GM19238 (cell line): ENCODE data around the gene FREM2.

ENCODE experiments used
- DNase-seq: peaks from one replicate; pipeline ENCODE4 v3.0.0; 2011; ENCODE audit warnings: low spot score; ENCODE audit not compliant: insufficient read length

The FREM2 gene

DNA sequence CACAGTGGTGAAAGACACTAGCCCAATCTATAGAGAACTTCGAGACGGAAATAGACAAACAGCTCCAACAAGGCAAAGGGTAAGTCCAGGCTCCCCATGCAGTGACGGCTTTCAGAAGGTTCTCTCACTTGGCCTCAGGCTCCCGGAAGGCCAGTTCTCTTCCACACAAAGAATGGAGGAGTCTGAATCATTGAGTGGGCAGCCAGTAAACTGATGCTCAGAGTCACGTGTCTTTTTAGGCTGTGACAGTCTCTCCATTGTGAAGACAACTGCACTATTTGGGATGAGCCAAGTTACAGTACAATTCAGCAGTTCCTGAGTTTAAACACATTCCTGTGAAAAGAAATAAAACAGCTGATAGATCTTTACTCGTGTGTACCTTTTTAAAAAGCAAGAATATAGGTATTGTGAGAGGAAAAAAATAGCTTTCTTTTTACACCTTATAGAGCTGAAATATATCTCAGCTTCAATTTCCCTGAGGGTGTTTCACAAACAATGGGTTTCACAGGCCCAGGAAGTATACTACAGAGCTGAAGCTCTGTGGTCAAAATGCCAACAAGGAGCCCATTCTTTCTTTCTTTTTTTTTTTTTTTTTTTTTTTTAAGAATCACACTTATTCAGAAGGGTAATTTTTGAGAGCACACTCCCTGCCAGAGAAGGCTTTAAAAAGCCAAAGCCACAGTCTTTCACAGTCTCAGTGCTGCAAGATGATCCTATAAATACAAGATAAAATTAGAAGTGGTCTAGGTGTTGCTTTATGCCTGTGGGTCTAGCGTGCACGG is 135.1 kb downstream of the FREM2 start:
- no peak for DNase-seq

DNA sequence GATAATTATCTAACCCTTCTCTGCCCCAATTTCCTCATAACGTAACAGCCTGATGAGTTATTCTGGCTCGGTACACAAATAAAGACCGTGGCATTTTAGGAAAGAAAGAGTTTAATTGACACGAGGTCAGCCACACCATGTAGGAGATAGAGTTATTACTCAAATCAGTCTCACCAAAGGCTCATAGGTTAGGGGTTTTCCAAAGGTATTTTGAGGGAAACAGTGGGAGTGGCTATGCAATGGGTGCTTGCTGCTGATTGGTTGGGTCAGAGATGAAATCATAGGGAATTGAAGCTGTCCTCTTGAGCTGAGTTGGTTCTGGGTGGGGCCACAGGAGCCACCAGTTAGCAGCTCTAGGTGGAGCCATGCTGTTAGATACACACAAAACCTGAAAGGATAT is 137.5 kb downstream of the FREM2 start:
- no peak for DNase-seq

DNA sequence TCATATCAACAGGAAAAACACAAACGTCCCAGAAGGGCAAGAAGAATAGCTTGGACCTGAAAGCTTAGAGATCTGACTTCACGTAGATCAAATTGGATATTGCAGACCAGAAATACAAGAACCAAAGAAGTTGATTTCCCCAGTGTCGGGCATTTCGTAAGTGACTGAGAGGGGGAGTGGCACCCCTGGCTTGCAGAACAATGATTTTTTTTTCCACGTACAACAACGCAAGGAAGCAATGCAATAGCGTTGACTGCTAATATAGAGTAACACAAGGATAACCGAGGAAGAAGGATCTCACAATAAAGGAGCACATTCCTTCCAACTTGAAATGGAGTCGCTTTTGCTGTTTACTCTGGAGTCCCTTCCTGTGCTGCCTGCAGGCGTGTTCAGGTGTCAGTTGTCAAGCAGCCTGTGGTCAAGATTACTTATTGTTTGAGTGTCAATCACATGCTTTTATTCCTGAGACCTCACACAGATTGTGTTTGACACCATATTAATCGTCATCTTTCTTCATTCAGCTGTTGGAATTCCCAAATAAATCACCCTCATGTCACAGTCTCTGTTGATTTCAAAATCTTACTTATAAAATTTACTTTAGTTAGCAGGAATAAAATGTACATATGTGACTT is 139.4 kb downstream of the FREM2 start:
- no peak for DNase-seq

DNA sequence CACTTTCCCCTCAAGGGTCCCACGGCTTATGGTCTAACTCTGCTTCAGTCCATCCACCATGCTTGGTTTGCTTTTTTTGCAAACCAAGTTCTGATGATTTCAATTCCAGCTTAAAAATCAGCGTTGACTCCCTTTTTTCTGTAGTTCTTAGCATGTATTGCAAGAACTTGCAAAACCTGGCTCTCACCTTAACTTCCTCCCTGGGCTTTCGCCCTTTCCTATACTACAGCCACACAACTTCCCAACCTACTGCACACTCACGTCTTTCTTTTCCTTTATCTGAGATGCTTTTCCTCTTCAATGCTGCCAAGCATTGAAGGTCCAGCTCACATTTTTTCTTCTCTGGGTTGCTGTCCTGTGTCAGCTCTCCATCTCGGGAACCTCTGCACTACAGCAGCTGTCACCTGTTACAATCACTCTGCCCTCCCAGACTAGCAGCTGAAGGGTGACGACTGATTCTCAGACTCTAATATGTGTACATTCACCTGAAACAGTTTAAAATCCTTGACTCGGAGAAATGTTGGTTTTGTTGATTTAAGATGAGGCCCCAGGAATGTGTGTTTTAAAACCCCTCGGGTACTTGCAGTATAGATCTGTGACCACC is 143.7 kb downstream of the FREM2 start:
- DNase-seq = no peak

DNA sequence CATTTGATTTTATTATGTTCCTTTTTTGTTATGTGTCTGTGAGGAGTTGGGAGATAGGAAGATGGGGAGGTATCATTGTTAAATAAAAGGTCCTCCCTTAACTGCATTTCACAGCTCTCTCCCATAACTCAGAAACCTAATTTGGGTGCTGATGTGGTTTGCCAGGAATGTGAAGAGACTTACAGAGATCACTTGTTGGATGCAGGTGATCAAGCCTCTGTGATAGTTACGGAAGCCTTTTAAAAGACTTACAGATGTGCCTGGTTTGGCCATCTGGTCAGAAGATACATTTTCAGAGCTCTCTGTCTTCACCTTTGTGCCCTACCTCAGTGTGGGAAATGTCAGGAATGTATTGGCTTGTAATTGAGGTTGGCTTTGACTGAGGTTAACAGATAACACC is 157.7 kb downstream of the FREM2 start:
- no peak for DNase-seq

DNA sequence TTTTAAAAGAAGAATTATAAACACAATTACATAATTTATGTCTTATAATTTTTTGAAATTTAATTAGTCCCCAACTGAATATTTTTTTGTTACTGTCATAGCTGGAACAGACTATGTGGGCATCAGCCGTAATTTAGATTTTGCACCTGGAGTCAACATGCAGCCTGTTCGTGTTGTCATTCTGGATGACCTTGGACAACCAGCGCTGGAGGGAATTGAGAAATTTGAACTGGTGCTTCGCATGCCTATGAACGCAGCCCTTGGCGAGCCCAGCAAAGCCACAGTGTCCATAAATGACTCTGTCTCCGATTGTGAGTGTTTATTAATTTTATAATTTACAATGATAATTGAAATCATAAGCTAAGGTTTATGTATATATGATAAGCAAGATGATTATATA is 161.5 kb downstream of the FREM2 start:
- no peak for DNase-seq

DNA sequence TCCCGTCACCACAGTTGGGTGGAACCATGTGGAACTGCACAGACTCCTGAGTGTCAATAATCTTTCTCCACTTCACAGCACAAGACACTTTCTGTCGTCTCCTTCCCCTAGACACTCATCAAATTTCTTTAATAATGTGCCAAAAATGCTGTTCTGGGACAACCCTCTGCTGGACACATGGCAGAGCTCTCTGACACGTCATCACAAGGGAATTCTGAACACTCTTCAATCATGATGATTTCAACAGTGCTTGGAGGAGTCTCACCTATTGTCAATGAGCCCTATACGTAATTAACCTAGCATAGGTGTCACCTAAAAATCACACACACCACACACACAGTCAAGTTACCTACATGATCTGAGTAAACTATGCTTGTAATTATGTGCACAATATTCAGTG is 162.4 kb downstream of the FREM2 start:
- no peak for DNase-seq

DNA sequence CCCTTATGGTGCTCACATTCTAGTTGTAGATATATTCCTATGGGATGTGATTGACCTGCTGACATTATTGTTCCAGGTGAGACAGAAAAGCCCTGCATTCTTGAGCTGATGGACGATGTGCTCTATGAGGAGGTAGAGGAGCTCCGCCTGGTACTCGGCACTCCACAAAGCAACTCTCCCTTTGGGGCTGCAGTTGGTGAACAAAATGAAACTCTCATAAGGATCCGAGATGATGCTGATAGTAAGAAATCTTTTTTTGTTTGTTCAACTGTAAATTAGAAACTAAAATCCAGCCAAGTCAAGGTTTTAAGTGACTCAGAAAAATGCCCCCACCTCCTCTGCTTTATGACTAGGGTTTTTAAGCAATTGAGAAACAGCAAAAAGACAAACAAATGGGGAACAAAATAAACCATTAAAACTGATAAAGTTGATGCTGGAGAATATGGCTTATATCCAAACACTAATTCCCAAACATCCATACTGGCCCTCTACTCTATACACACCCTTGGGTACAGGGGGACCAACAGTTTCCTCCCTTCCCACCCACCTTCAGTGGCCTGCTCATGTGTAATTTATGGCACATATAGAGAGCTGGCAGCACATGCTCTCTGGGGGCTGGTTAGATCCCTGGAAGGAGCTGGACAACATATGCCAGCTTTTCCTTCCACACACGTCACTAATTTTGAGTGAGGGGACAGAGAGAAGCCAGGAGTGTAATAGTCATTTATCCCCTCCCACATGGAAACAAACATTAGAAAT is 164.2 kb downstream of the FREM2 start:
- DNase-seq = no peak

DNA sequence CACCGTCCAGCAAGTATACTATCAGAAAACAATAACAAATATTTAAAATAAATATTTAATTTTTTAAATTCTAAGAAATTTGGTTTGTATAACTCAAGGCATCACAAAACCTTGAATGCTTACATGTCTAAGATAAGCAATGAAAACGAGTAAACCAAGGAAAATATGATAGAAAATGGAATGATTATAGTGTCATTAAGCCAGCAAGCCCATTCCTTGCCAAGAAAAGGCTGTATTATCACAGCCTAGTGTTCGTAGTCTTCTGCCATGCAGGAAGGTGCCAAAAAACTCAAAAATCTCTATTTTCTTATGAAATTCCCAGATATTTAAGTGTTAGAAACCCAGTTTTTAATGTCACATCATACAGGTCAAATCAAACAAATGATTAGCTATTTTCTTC is 167.3 kb downstream of the FREM2 start:
- DNase-seq = no peak

DNA sequence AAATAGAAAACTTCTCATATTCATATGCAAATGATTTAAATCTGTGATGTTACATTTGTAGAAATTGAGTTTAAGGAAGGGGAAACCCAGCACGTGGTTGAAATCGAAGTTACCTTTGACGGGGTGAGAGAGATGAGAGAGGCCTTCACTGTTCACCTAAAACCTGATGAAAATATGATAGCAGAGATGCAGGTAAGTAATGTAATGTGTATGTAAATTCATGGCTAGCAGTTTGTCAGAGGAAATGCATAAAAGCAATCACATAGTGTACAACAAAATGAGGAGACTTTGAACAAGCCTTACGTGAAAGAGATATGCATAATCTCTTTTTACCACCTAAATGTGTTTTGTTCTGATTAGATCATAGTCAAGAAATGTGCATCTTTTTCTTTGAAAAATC is 169.2 kb downstream of the FREM2 start:
- no peak for DNase-seq

DNA sequence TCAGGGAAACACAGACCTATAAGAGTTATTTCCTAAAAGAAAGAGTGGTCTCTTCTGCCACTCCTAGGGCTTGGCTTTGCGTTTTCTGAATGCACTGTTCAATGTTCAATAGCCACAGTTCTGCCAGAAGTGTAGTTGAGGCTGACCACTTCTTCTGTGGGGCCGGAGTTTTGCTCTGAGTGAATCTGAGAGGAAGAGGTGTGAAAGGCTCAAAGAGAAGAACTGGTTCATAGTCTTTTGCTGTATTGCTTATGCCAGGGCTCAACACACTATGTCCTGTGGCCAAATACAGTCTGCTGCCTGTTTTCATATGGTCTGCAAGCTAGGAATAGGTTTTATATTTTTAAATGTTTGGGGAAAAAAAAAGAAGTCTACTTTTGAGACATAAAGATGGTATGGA is 175.6 kb downstream of the FREM2 start:
- DNase-seq = no peak

DNA sequence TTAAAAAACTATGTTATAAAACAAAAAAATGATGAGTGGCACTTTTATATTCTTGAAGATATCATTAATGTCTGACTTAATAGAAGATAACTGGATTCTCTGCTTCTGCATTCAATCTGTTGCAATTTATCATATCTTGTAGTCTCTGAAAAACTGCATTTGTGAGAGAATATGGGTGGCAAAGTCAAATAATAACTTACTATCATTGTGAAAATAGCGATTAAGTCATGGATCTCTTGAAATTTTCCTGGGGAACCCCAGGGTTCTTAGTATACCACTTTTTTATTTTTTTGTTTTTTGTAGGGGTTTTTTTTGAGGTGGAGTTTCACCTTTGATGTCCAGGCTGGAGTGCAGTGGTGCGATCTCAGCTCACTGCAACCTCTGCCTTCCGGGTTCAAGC is 176.7 kb downstream of the FREM2 start:
- no peak for DNase-seq

DNA sequence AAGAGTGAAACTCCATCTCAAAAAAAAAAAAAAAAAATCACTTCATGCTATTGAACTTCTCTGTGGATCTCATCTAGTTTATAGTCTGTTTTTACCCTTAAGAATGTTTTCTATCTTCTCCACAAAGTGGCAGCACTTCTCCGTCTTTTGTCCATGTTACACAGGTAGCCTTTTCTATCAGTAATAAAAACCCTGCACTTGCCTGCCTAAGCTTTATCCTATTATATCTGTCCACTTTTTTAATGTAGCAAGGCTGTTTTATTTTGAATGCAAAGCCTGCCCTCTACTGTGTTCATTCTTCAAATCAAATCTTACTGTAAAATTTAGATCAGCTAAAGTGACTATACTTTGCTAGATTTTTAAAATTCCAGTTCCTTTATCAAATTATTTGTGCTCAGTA is 179.8 kb downstream of the FREM2 start:
- no peak for DNase-seq

DNA sequence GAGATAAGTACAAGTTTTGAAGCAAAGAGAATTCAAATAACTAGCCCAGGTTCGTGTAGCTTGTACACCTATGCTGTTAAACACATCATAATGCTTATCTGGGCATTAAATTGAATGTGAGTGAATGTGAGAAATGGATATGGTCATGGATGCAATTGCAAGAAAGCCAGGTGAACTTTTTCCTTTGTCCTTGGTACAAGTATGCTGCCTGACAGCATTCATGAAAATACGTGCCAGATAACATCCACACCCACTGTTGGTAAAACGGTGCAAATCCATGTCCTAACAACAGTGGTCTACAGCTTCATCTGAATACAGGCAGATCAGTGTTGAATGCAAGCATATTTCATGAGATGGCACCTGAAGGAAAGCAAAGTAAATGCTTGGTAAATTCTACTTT is 181.5 kb downstream of the FREM2 start:
- DNase-seq = no peak

DNA sequence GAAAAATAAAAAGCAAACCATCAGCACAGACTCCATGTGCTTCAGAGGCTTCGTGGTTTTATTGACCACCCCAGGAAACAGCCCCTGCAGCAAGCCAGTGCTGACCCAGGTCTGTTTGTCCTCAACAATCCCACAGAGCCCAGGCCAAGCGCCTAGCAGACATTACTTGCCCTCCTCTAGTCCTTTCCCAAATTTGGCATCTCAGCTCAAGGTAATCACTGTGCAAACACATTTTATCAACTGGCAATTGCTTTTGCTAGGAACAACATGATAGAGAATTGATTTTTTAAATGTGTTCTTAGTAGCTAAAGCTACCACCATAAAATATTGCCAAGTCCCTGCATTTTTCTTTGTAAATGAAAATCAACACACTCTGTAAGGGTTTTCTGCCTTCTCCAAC is 182.0 kb downstream of the FREM2 start:
- DNase-seq = no peak

DNA sequence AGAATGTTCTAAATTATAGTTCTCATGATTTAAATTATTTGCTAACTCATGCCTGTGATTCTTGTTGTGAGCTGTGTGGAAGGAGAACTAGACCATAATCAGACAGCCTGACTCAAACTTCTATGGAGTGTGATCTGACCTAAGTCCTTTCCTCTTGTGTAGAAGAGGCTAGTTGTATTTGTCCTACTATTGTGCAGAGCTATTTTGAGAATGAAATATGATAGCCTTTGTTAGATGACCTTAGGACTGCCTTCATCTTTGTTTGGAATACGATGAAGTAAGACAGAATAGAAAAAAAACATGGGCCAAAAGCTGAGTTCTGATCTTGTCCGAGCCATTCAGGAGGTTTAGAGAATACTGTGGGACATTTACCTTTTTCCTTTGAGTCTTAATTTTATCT is 184.4 kb downstream of the FREM2 start:
- DNase-seq = no peak

DNA sequence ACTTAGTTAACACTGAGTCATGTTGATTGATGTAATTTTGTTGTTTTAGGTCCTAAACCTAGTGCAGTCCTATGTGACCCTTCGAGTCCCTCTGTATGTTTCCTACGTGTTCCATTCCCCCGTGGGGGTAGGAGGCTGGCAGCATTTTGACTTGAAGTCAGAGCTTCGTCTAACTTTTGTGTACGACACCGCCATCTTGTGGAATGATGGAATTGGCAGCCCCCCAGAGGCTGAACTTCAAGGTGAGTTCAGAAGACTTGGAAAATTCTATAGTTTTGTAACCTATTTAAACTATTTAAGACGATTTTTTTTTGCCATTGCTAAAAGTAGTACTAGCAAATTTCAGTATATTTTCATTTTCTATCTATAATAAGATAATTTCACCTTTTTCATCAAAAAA is 185.8 kb downstream of the FREM2 start:
- peak; percentile 8 for DNase-seq

DNA sequence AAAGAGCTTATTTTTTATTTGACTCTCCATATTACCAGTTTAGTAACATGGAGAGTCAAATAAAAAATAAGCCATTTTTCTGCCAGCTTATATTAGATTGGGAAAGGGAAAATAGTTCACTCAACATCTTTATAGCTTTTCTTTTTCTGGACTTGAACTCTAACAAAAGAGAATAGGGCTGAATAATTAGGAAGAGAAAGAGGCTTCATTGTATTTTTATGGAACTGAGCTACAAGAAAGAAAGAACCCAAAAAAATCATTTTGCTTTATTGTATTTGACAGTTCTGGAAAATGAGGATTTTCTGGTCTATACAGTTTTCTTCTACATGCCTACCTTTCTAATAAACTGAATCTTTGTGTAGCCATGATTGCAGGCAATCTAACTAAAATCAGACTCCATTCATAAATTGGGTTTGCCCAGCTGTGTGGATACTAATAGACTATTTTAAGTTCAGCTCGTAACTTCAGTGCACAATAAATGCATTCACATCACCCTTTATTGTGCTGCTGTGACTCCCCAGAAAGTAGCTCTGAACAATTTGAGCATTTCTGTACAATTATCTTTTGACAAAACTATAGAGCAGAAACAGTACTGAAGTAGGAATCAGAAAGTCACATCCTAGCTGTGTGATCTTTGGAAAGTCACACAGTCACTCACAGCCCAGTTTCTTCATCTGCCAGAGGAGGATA is 188.5 kb downstream of the FREM2 start:
- DNase-seq = no peak

DNA sequence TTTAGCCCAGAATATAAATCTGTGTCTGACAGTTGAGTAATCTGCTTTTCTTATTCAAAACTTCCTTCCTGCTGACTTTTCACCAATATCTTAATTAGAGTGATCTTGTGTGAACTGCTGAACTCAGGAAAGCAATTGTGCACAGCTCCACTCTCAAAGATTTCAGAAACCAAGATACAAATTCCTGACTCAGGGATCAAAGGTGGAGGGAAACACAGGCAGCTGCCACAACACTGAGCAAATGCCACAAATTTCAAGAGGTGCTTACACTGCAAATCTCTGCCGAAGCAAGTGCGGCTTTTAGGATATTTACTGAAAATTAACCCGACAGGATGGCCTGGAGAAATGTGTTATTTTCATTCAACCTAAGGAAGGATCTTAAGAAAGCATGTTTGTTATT is 192.4 kb downstream of the FREM2 start:
- DNase-seq = no peak

DNA sequence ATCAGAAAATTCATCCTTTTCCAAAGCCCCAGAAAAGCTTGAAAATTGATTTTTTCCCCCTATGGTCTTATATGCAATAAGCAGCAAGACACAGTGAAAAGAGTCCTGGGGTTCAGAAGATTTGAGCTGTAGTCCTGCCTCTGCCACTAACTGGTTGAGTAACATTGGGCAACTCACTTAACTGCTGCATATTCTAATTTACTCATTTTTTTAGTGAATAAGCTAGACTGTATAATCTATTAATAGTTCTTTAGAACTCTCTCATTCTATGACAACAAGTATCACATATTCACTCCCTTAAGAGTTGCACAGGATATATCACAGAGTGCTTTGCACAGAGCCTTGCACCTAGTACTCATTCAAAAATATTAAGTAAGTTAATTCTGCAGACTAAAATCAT is 192.9 kb downstream of the FREM2 start:
- no peak for DNase-seq

DNA sequence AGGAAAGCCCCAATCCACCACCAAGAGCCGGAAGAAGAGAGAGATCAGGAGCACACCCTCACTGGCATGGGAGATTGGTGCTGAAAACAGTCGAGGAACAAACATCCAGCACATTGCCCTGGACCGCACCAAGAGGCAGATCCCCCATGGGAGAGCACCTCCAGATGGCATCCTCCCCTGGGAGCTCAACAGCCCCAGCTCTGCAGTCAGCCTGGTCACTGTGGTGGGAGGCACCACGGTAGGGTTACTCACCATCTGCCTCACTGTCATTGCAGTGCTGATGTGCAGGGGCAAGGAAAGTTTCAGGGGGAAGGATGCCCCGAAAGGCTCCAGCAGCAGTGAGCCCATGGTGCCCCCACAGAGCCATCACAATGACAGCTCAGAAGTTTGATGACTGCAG is 193.5 kb downstream of the FREM2 start:
- DNase-seq = no peak

DNA sequence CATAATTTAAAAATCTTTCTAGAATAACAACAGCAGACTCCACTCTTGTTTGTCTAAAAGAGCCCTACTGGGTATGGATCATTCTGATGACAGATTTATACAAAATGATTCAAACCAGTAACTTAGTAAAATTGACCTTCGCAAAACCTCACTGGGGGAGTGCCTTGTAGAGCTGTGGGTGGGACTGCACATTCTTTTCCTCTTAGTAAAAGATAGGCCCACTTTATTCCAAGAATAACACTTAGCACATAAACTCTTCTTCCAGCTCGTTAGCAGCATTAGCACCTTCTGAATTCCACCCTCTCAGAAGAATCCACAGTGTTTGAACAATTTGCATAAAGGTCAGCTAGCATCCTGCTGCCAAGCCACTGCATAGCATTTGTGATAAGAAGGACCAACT is 196.9 kb downstream of the FREM2 start:
- DNase-seq = no peak
